NCI-H748 treated with DMSO at 0.1 percent for 48 hours (cell line): ENCODE data around the gene SEC22C.
"Not testable (repeated sequence)": the region's sequence is repeated elsewhere in the genome, so short reads cannot be mapped to it uniquely, and the experiment has no call there.

Experiments used
- DNase-seq: peaks from one replicate; lab custom pipeline; 2025; lab: John Stamatoyannopoulos, UW

The SEC22C gene

GRCh38 chr3:42581400-42581708, 413 bp downstream of the SEC22C start:
- no peak for DNase-seq

- DNase-seq = not testable (repeated sequence)
These were observed 2.4 kb downstream of the SEC22C start for GRCh38 chr3:42579346-42579745.

- no peak for DNase-seq
These were observed 3.7 kb downstream of the SEC22C start for GRCh38 chr3:42578054-42578453.

- DNase-seq = no peak
These were observed 6.5 kb downstream of the SEC22C start for GRCh38 chr3:42575137-42575741.

GRCh38 chr3:42572278-42572677, 9.5 kb downstream of the SEC22C start:
- no peak for DNase-seq

- DNase-seq = no peak
These were observed 12.1 kb downstream of the SEC22C start for GRCh38 chr3:42569593-42570142.

GRCh38 chr3:42562047-42562907, 19.5 kb downstream of the SEC22C start:
- DNase-seq = no peak

GRCh38 chr3:42557854-42558253, 23.9 kb downstream of the SEC22C start:
- DNase-seq = no peak

- not testable (repeated sequence) for DNase-seq
These were observed 24.9 kb downstream of the SEC22C start for GRCh38 chr3:42556817-42557216.

GRCh38 chr3:42556089-42556632, 25.6 kb downstream of the SEC22C start:
- no peak for DNase-seq

GRCh38 chr3:42552830-42553229, 28.9 kb downstream of the SEC22C start:
- DNase-seq = no peak

- no peak for DNase-seq
These were observed 31.5 kb downstream of the SEC22C start for GRCh38 chr3:42550250-42550649.

- no peak for DNase-seq
These were observed 32.6 kb downstream of the SEC22C start for GRCh38 chr3:42549131-42549530.

- no peak for DNase-seq
These were observed 34.3 kb downstream of the SEC22C start for GRCh38 chr3:42547401-42547945.

- DNase-seq = no peak
These were observed 35.0 kb downstream of the SEC22C start for GRCh38 chr3:42546691-42547213.

- no peak for DNase-seq
These were observed 36.4 kb downstream of the SEC22C start for GRCh38 chr3:42545284-42545900.

- peak; percentile 24 for DNase-seq
These were observed 37.1 kb downstream of the SEC22C start for GRCh38 chr3:42544492-42545283.

- no peak for DNase-seq
These were observed 40.7 kb downstream of the SEC22C start for GRCh38 chr3:42541079-42541478.

GRCh38 chr3:42539871-42540714, 41.7 kb downstream of the SEC22C start:
- no peak for DNase-seq

GRCh38 chr3:42537350-42537749, 44.4 kb downstream of the SEC22C start:
- no peak for DNase-seq
